Measurements from ENCODE around the gene ORC4.

ORC4 gene

DNA sequence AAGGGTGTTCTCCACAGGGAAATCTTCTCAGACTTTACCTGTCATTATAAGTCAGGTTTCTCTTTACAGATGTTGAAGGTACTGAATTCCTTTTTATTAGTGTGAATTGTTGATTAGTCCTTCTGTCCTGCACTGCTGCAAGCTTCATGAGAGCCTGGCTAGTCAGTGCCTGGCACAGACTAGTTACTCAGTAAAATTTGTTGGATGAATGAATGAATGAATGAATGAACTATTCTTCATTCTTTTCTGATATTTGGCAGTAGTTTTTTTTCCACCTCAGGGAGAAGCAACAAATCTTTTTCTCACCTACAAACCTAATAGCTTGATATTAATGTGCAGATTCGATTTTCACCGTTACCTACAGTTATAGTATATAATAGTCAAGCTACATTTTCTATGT lies 111.4 kb downstream of the ORC4 start:
- no peak overlapping the region for H3K4me3 ChIP-seq (ENCODE audit: low read depth, low read length)
- no peak for DNase-seq (ENCODE audit: low read depth)
- TF ChIP-seq, protein P1, sequence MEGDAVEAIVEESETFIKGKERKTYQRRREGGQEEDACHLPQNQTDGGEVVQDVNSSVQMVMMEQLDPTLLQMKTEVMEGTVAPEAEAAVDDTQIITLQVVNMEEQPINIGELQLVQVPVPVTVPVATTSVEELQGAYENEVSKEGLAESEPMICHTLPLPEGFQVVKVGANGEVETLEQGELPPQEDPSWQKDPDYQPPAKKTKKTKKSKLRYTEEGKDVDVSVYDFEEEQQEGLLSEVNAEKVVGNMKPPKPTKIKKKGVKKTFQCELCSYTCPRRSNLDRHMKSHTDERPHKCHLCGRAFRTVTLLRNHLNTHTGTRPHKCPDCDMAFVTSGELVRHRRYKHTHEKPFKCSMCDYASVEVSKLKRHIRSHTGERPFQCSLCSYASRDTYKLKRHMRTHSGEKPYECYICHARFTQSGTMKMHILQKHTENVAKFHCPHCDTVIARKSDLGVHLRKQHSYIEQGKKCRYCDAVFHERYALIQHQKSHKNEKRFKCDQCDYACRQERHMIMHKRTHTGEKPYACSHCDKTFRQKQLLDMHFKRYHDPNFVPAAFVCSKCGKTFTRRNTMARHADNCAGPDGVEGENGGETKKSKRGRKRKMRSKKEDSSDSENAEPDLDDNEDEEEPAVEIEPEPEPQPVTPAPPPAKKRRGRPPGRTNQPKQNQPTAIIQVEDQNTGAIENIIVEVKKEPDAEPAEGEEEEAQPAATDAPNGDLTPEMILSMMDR (IDR thresholded peaks at IDR 0.05; ENCODE audit: insufficient read depth, low read depth, low read length, missing control alignments) = no peak

DNA sequence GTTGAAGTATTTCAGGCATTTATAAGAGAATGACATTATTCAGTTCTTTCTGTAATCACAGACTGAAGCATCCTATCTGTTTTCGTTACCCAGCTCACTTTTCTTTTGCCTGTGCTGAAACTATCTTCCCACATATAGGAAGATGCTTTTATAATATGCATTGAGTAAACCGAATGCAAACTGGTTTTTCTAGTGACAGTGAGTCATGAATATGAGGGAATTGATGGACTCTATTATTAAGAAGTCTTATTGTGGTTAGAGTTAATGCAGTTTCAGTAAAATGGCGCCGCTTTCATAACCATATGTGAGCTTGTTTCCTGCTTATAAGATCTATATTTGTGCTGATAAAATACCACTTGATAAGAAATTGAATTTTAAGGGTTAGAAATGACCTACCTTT lies 116.5 kb downstream of the ORC4 start:
- TF ChIP-seq, protein P1 (IDR thresholded peaks at IDR 0.05; ENCODE audit: insufficient read depth, low read depth, low read length, missing control alignments) = no peak
- no peak overlapping the region for H3K4me3 ChIP-seq (ENCODE audit: low read depth, low read length)
- no peak for DNase-seq (ENCODE audit: low read depth)

DNA sequence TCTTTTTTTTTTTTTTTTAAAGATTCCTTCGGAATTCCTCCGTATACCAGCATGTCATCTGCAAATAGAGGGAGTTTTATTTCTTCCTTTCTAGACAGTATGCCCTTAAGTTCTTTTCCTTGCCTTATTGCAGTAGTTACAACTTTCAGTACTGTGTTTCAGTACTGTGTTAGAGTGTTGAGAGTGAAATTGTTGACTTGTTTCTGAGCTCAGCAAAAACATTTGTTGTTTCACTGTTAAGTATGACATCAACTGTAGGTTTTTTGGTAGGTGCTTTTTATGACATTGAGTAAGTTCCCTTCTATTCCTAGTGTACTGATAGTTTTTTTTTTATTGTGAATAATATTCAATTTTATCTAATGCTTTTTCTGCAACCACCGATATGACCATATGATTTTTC lies 131.9 kb downstream of the ORC4 start:
- H3K4me3 ChIP-seq (ENCODE audit: low read depth, low read length) = no peak overlapping the region
- TF ChIP-seq, protein P1 (IDR thresholded peaks at IDR 0.05; ENCODE audit: insufficient read depth, low read depth, low read length, missing control alignments) = no peak
- peak; percentile 59 for DNase-seq (ENCODE audit: low read depth)

DNA sequence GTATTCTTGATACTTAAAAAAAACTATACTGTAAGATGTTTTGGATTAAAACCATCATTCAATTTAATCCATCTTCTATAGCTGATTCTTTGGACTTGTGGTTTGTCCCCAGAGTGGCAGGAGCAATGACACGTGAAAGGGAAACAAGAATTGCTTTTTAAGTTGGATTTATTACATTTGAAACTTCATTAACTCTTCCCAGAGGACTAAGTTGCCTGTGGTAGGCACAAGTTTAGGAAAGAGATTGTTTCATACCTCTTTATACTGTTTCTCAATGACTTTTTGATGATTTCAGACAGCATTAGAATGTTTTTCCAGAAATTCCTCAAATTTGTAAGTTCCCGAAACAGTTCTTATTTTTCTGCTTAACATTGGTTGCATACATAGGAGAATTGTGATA lies 134.4 kb downstream of the ORC4 start:
- no peak for DNase-seq (ENCODE audit: low read depth)
- H3K4me3 ChIP-seq (ENCODE audit: low read depth, low read length) = no peak overlapping the region
- TF ChIP-seq, protein P1 (IDR thresholded peaks at IDR 0.05; ENCODE audit: insufficient read depth, low read depth, low read length, missing control alignments) = no peak

DNA sequence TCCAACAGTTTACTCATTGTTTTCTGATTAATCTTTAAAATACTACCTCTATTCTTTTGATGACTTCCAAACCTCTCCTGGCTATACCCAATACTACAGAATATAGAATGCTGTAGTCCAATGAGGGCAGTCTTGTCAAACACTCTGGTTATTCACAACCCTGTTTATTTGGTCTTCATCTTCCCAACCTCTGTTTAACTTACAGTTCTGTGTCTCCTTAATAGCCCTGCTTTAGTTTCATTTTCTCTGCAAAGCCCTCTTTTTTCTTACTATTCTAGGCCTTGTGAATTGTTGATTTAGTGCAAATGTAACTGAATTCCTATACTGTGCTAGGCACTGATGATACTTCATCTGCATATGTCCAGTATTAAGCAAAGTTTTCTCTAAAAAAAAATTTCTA lies 135.7 kb downstream of the ORC4 start:
- no peak for DNase-seq (ENCODE audit: low read depth)
- H3K4me3 ChIP-seq (ENCODE audit: low read depth, low read length) = no peak overlapping the region
- TF ChIP-seq, protein P1 (IDR thresholded peaks at IDR 0.05; ENCODE audit: insufficient read depth, low read depth, low read length, missing control alignments) = no peak

DNA sequence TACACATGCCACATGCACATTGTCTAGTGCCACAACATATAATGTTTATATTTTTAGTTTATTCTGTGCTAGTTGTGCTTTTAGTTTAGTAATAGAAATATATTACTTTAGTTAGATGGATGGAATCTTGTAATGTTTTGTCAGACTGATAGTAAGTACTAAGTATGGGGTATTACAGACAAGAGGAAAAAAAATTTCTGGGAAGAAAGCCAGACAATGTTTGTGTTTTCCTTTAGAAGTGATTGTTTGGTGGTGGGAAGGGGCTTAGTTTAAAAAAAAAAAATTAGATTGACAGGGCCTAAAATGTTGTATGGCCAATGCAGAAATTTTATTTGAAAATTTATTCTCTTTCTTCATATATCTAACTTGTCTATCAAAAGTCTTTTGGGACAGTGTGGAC lies 137.9 kb downstream of the ORC4 start:
- no peak overlapping the region for H3K4me3 ChIP-seq (ENCODE audit: low read depth, low read length)
- TF ChIP-seq, protein P1 (IDR thresholded peaks at IDR 0.05; ENCODE audit: insufficient read depth, low read depth, low read length, missing control alignments) = no peak
- DNase-seq (ENCODE audit: low read depth) = no peak

All from GM12865 (cell line).